Effector CD8-positive, alpha-beta T cell (primary cell): ENCODE results near the gene UBR3.
"Not testable (repeated sequence)": the region's sequence is repeated elsewhere in the genome, so short reads cannot be mapped to it uniquely, and the experiment has no call there.

Source experiments
- DNase-seq: peaks from one replicate; lab custom pipeline; 2025; lab: John Stamatoyannopoulos, UW

The UBR3 gene

GRCh38 chr2:169955940-169956339, 128.7 kb downstream of the UBR3 start:
- no peak for DNase-seq

- not testable (repeated sequence) for DNase-seq
Measured at GRCh38 chr2:169957219-169957618, 130.0 kb downstream of the UBR3 start.

GRCh38 chr2:169961911-169962310, 134.7 kb downstream of the UBR3 start:
- no peak for DNase-seq

GRCh38 chr2:169963786-169964185, 136.5 kb downstream of the UBR3 start:
- no peak for DNase-seq

GRCh38 chr2:169964740-169965139, 137.5 kb downstream of the UBR3 start:
- no peak for DNase-seq

GRCh38 chr2:169965495-169965894, 138.2 kb downstream of the UBR3 start:
- no peak for DNase-seq

GRCh38 chr2:169966454-169966853, 139.2 kb downstream of the UBR3 start:
- no peak for DNase-seq

- DNase-seq, result no peak
Measured at GRCh38 chr2:169968743-169969142, 141.5 kb downstream of the UBR3 start.

- DNase-seq, result no peak
Measured at GRCh38 chr2:169975221-169975620, 148.0 kb downstream of the UBR3 start.

GRCh38 chr2:169976335-169976851, 149.1 kb downstream of the UBR3 start:
- DNase-seq, result no peak

- DNase-seq, result no peak
Measured at GRCh38 chr2:169977530-169977929, 150.3 kb downstream of the UBR3 start.

GRCh38 chr2:169978402-169979017, 151.3 kb downstream of the UBR3 start:
- no peak for DNase-seq

- DNase-seq, result no peak
Measured at GRCh38 chr2:169979025-169979424, 151.8 kb downstream of the UBR3 start.

- DNase-seq, result no peak
Measured at GRCh38 chr2:169980001-169980400, 152.7 kb downstream of the UBR3 start.

GRCh38 chr2:169980643-169981042, 153.4 kb downstream of the UBR3 start:
- DNase-seq, result no peak

- no peak for DNase-seq
Measured at GRCh38 chr2:169982929-169983328, 155.7 kb downstream of the UBR3 start.

- DNase-seq, result no peak
Measured at GRCh38 chr2:169983506-169983905, 156.3 kb downstream of the UBR3 start.

- DNase-seq, result no peak
Measured at GRCh38 chr2:169984145-169984544, 156.9 kb downstream of the UBR3 start.

- DNase-seq, result no peak
Measured at GRCh38 chr2:169994752-169995151, 167.5 kb downstream of the UBR3 start.

- DNase-seq, result no peak
Measured at GRCh38 chr2:169997140-169997887, 170.1 kb downstream of the UBR3 start.

- DNase-seq, result no peak
Measured at GRCh38 chr2:169999054-169999453, 171.8 kb downstream of the UBR3 start.

GRCh38 chr2:170002096-170002495, 174.8 kb downstream of the UBR3 start:
- no peak for DNase-seq

- no peak for DNase-seq
Measured at GRCh38 chr2:170005702-170006101, 178.4 kb downstream of the UBR3 start.
